CD14-positive monocyte (primary cell): Measurements from ENCODE around the gene AIG1. TPM values are rescaled to one million over a fixed set of nuclear protein-coding genes. Genes with fewer than 3 reads are reported as not detected.
A peak's percentile ranks its signal among the peaks of the same experiment; 100 is the strongest.

Source experiments
- DNase-seq, 3 donors: peaks; one replicate each; pipeline ENCODE4 v3.0.0-alpha.2; 2011 to 2022
- H2AFZ ChIP-seq: 2 replicates; pipeline ENCODE4 v1.6.0; 2012; ENCODE audit warnings: mild to moderate bottlenecking, low read depth, low read length, inconsistent platforms; ENCODE audit not compliant: insufficient read depth, poor library complexity, severe bottlenecking
- H3K27ac ChIP-seq, 2 donors: 1 replicate in 1 of 2; 2 replicates in 1 of 2; pipeline ENCODE4 v1.5.1; 2012 to 2013; ENCODE audit warnings: low read length in 2 of 2, control low read depth in 1 of 2, inconsistent platforms in 1 of 2, low read depth in 1 of 2, mild to moderate bottlenecking in 1 of 2
- H3K27me3 ChIP-seq, 2 donors: one replicate each; pipeline versions ENCODE4 v1.6.0 to v1.6.1; 2011 to 2013; ENCODE audit warnings: low read length in 2 of 2; ENCODE audit not compliant: control insufficient read depth in 2 of 2, insufficient read depth in 2 of 2
- H3K36me3 ChIP-seq, 2 donors: replicated peaks in 1 of 2; 1 replicate in 1 of 2; 2 replicates in 1 of 2; pipeline versions ENCODE4 v1.5.1 to v1.6.1; 2012 to 2013; ENCODE audit warnings: low read length in 2 of 2, control low read depth in 1 of 2, inconsistent platforms in 1 of 2, mild to moderate bottlenecking in 1 of 2; ENCODE audit not compliant: insufficient read depth in 2 of 2, control insufficient read depth in 1 of 2
- H3K4me1 ChIP-seq, 2 donors: 1 replicate in 1 of 2; 2 replicates in 1 of 2; pipeline versions ENCODE4 v1.5.1 to v1.6.1; 2012 to 2013; ENCODE audit warnings: low read length in 2 of 2, control low read depth in 1 of 2, inconsistent platforms in 1 of 2, mild to moderate bottlenecking in 1 of 2, moderate library complexity in 1 of 2; ENCODE audit not compliant: insufficient read depth in 2 of 2, control insufficient read depth in 1 of 2
- H3K4me2 ChIP-seq: replicated peaks from 2 replicates; pipeline ENCODE3; 2012; ENCODE audit warnings: low read length, moderate library complexity, mild to moderate bottlenecking; ENCODE audit not compliant: poor library complexity, severe bottlenecking; ENCODE audit errors: extremely low read depth
- H3K4me3 ChIP-seq, 3 experiments: fragments of 200-600 bp in 1 of 3; sonication (generic) in 1 of 3; replicated peaks in 1 of 3; 1 replicate in 2 of 3; 2 replicates in 1 of 3; pipeline ENCODE4 v1.5.1; 2011 to 2013; ENCODE audit warnings: low read length in 3 of 3, mild to moderate bottlenecking in 3 of 3, control low read depth in 2 of 3, low read depth in 2 of 3, inconsistent platforms in 1 of 3, moderate library complexity in 1 of 3
- H3K79me2 ChIP-seq: 2 replicates; pipeline ENCODE4 v1.6.0; 2012; ENCODE audit warnings: mild to moderate bottlenecking, control low read depth, inconsistent platforms, low read length, moderate library complexity; ENCODE audit not compliant: insufficient read depth
- H3K9ac ChIP-seq: 2 replicates; pipeline ENCODE4 v1.6.0; 2017; ENCODE audit warnings: low read length, mild to moderate bottlenecking; ENCODE audit not compliant: insufficient read depth, poor library complexity, severe bottlenecking
- H3K9me3 ChIP-seq, 2 donors: replicated peaks in 1 of 2; 1 replicate in 1 of 2; 2 replicates in 1 of 2; pipeline versions ENCODE4 v1.5.1 to v1.6.1; 2012 to 2013; ENCODE audit warnings: low read length in 2 of 2, control low read depth in 1 of 2; ENCODE audit not compliant: control insufficient read depth in 1 of 2, insufficient read depth in 1 of 2
- H4K20me1 ChIP-seq: 2 replicates; pipeline ENCODE4 v1.6.0; 2012; ENCODE audit warnings: mild to moderate bottlenecking, low read length, control low read depth, moderate library complexity; ENCODE audit not compliant: insufficient read depth
- H3K27ac Mint-ChIP-seq, 7 donors: one replicate each; pipeline ENCODE4 v1.8.0; 2020; ENCODE audit warnings: mild to moderate bottlenecking in 7 of 7, mixed read lengths in 7 of 7, moderate library complexity in 6 of 7, inconsistent platforms in 2 of 7
- H3K27me3 Mint-ChIP-seq, 3 donors: one replicate each; pipeline ENCODE4 v1.8.0; 2021 to 2022; ENCODE audit warnings: low read depth in 3 of 3, mild to moderate bottlenecking in 3 of 3, mixed read lengths in 3 of 3, moderate library complexity in 3 of 3, inconsistent platforms in 1 of 3
- H3K36me3 Mint-ChIP-seq, 2 donors: one replicate each; pipeline ENCODE4 v1.8.0; 2020; ENCODE audit warnings: mixed read lengths in 2 of 2, inconsistent platforms in 1 of 2, mild to moderate bottlenecking in 1 of 2
- H3K4me1 Mint-ChIP-seq: one replicate; pipeline ENCODE4 v1.8.0; 2020; ENCODE audit warnings: mild to moderate bottlenecking, mixed read lengths
- H3K4me3 Mint-ChIP-seq, 2 donors: one replicate each; pipeline ENCODE4 v1.8.0; 2020; ENCODE audit warnings: mild to moderate bottlenecking in 2 of 2, mixed read lengths in 2 of 2, moderate library complexity in 1 of 2
- H3K9me3 Mint-ChIP-seq, 7 donors: one replicate each; pipeline ENCODE4 v1.8.0; 2020 to 2022; ENCODE audit warnings: mixed read lengths in 7 of 7, mild to moderate bottlenecking in 6 of 7, moderate library complexity in 6 of 7, inconsistent platforms in 2 of 7
- WGBS: methylation state at CpG from one replicate; pipeline ENCODE4 v1.1.5; 2013; ENCODE audit warnings: missing lambda C conversion rate; ENCODE audit not compliant: insufficient coverage; 5-methylcytosine and 5-hydroxymethylcytosine counted together
- intact Hi-C, 2 donors: fragments of 100-400 bp; cut with micrococcal nuclease; formaldehyde crosslinking; loops; one replicate each; pipeline versions ENCODE4 v1.15.0 to v1.15.1; 2023
- polyA plus RNA-seq, 3 donors: library from polyadenylated mRNA; depleted of rRNA in 1 of 3; unstranded in 2 of 3; stranded (reverse) in 1 of 3; fragments of 300-500 nt in 2 of 3; fragments of >200 nt in 1 of 3; fragmentation: Illumina TruSeq in 2 of 3; gene quantifications; 1 replicate in 2 of 3; 2 replicates in 1 of 3; pipeline ENCODE4 v1.2.3, GENCODE V29; 2012 to 2021
- TF ChIP-seq, protein P1 (sequence below): fragments of 200-600 bp; IDR thresholded peaks from one replicate; pipeline ENCODE4 v1.8.0; 2022; ENCODE audit warnings: antibody characterized with exemption, mild to moderate bottlenecking

AIG1 gene
- polyA plus RNA-seq, 3 donors: 6.7 to 7.6 (median 6.8) TPM

DNA sequence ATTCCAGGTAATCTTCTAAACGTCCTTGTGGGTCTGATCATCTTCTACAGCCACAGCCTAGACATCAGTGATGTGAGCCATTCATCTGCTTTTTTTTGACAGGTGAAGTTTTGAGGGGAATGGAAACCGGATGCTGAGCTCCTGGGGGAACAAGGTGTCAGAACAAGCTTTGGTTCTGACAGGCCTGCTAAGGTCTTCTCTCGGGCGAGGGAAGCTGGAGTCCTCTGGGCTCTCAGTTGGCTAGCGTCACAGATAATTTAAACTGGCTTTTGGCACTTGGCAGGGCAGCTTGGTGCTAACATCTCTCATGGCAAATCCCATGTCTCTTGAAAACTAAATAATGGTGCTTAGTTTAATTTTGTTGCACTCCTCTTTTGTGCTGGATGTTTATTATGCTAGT lies 8.4 kb upstream of the AIG1 start:
- H2AFZ ChIP-seq: no peak overlapping the region

DNA sequence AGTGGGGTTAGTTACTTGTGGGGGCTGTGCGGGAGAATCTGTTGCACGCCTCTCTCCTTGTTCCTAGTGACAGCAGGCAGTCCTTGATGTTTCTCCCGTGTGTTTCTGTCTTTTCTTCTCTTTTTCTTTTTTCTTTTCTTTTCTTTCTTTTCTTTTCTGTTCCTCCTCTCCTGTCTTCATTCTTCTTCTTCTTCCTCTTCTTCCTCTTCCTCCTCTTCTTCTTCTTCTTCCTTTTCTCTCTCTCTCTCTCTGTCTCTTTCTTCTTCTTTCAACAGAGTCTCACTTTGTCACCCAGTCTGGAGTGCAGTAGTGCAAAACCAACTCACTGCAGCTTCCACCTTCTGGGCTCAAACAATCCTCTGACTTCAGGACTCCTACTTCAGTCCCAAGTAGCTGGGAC lies 6.8 kb upstream of the AIG1 start:
- peaks cover 0 to 7% (median 0%) of the 10 kb centered on the region in 7 donors for H3K9me3 Mint-ChIP-seq
- WGBS: 83% methylated on average over 2 of the region's 3 CpGs
- H3K27me3 ChIP-seq: no peaks in the 10 kb centered on the region
- no peak overlapping the region for H3K4me3 Mint-ChIP-seq
- no peaks in the 10 kb centered on the region for H3K4me1 ChIP-seq
- H3K4me3 ChIP-seq: no peak overlapping the region
- H2AFZ ChIP-seq: no peak overlapping the region
- H3K27me3 Mint-ChIP-seq: peaks cover 0 to 2% (median 2%) of the 10 kb centered on the region in 3 donors
- H3K36me3 Mint-ChIP-seq: no peaks in the 10 kb centered on the region
- peaks cover 7% of the 10 kb centered on the region for H3K4me1 Mint-ChIP-seq
- H3K27ac ChIP-seq: no peak overlapping the region
- H3K79me2 ChIP-seq: no peaks in the 10 kb centered on the region
- H4K20me1 ChIP-seq: no peaks in the 10 kb centered on the region
- intact Hi-C loops: no loop called here
- peaks cover 0 to 8% of the 10 kb centered on the region in 2 donors for H3K9me3 ChIP-seq
- no peak overlapping the region for H3K4me2 ChIP-seq
- DNase-seq: no peak
- no peak overlapping the region for H3K9ac ChIP-seq
- peak overlapping the region in 2 of 7 donors; percentile 2 to 68 for H3K27ac Mint-ChIP-seq
- no peaks in the 10 kb centered on the region for H3K36me3 ChIP-seq
- TF ChIP-seq, protein P1, sequence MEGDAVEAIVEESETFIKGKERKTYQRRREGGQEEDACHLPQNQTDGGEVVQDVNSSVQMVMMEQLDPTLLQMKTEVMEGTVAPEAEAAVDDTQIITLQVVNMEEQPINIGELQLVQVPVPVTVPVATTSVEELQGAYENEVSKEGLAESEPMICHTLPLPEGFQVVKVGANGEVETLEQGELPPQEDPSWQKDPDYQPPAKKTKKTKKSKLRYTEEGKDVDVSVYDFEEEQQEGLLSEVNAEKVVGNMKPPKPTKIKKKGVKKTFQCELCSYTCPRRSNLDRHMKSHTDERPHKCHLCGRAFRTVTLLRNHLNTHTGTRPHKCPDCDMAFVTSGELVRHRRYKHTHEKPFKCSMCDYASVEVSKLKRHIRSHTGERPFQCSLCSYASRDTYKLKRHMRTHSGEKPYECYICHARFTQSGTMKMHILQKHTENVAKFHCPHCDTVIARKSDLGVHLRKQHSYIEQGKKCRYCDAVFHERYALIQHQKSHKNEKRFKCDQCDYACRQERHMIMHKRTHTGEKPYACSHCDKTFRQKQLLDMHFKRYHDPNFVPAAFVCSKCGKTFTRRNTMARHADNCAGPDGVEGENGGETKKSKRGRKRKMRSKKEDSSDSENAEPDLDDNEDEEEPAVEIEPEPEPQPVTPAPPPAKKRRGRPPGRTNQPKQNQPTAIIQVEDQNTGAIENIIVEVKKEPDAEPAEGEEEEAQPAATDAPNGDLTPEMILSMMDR: no peak

More for the DNA sequence above, 8.4 kb upstream of the AIG1 start:
- Histone ChIP-seq H3K27ac (no peak overlapping the region), H3K36me3 (no peaks in the 10 kb centered on the region), H3K27me3 (no peaks in the 10 kb centered on the region), H3K79me2 (no peaks in the 10 kb centered on the region), H3K9ac (no peak overlapping the region), H3K4me1 (no peaks in the 10 kb centered on the region), H4K20me1 (no peaks in the 10 kb centered on the region), H3K4me3 (no peak overlapping the region), H3K4me2 (no peak overlapping the region), H3K9me3 (peaks cover 0 to 8% of the 10 kb centered on the region in 2 donors)
- Mint-ChIP-seq H3K27ac (no peak overlapping the region), H3K36me3 (no peaks in the 10 kb centered on the region), H3K4me1 (peaks cover 7% of the 10 kb centered on the region), H3K4me3 (no peak overlapping the region), H3K9me3 (peaks cover 0 to 7% (median 0%) of the 10 kb centered on the region in 7 donors), H3K27me3 (peaks cover 0 to 2% (median 0%) of the 10 kb centered on the region in 3 donors)
- WGBS: 78% methylated on average over 2 of the region's 5 CpGs
- intact Hi-C loops: no loop called here
- no peak for DNase-seq
- TF ChIP-seq, protein P1: no peak
